Endothelial cell of umbilical vein (primary cell): Measurements from ENCODE around the gene CREG1. TPM values are rescaled to one million over a fixed set of nuclear protein-coding genes. Genes with fewer than 3 reads are reported as not detected.

Source experiments
- BruUV-seq: library from RNA; stranded (reverse); fragments of 400-500 nt; replicated peaks from 2 replicates; lab custom pipeline; 2021; lab: Mats Ljungman, UMichigan
- CTCF ChIA-PET: fragments of 300-600, 350-600 bp; sonication (Branson Sonifier 250); formaldehyde crosslinking; loops from one replicate; lab custom pipeline; 2021; ENCODE audit warnings: antibody characterized with exemption, inconsistent platforms; lab: Charles Lee
- POLR2A ChIA-PET: fragments of 300-600, 350-600 bp; sonication (Branson Sonifier 250); formaldehyde crosslinking; loops from one replicate; lab custom pipeline; 2021; ENCODE audit warnings: antibody characterized with exemption, inconsistent platforms; lab: Charles Lee
- DNase-seq: peaks from one replicate; pipeline ENCODE4 v3.0.0-alpha.2; 2011; ENCODE audit warnings: low read depth, low spot score
- FAIRE-seq: peaks from 2 replicates; lab custom pipeline; 2011; peaks lifted over from hg19 to GRCh38; lab: Jason Lieb, UNC
- H2AFZ ChIP-seq: 2 replicates; pipeline ENCODE4 v1.6.0; 2012; ENCODE audit warnings: low read depth, low read length, control low read depth, inconsistent platforms
- H3K27ac ChIP-seq: 2 replicates; pipeline ENCODE4 v1.5.1; 2011; ENCODE audit warnings: low read depth, mild to moderate bottlenecking, control low read depth, low read length, moderate library complexity; ENCODE audit not compliant: insufficient read depth
- H3K27me3 ChIP-seq, 2 experiments: 2 replicates each; pipeline versions ENCODE4 v1.6.0 to v1.6.1; 2011; ENCODE audit warnings: low read length in 2 of 2, mixed read lengths in 1 of 2; ENCODE audit not compliant: control insufficient read depth in 2 of 2, insufficient read depth in 2 of 2
- H3K36me3 ChIP-seq, 2 experiments: 2 replicates in 1 of 2; 3 replicates in 1 of 2; pipeline ENCODE4 v1.5.1; 2011; ENCODE audit warnings: low read length in 2 of 2, mild to moderate bottlenecking in 1 of 2, moderate library complexity in 1 of 2; ENCODE audit not compliant: control insufficient read depth in 2 of 2, insufficient read depth in 2 of 2; ENCODE audit errors: extremely low read depth in 1 of 2
- H3K4me1 ChIP-seq: 3 replicates; pipeline ENCODE4 v1.5.1; 2011; ENCODE audit warnings: mild to moderate bottlenecking, low read length; ENCODE audit not compliant: control insufficient read depth, insufficient read depth; ENCODE audit errors: extremely low read depth
- H3K4me2 ChIP-seq: 2 replicates; pipeline ENCODE4 v1.6.1; 2011; ENCODE audit warnings: low read length, control low read depth, mixed read lengths; ENCODE audit not compliant: insufficient read depth
- H3K4me3 ChIP-seq, 3 experiments: fragments of 200-600 bp in 1 of 3; sonication (generic), shearing (Covaris generic) in 1 of 3; replicated peaks in 1 of 3; 2 replicates each; pipeline ENCODE4 v1.5.1; 2011 to 2016; ENCODE audit warnings: control low read depth in 3 of 3, low read length in 3 of 3, mild to moderate bottlenecking in 2 of 3, inconsistent platforms in 1 of 3, low read depth in 1 of 3, moderate library complexity in 1 of 3; ENCODE audit not compliant: insufficient read depth in 1 of 3
- H3K79me2 ChIP-seq: 2 replicates; pipeline ENCODE4 v1.6.0; 2012; ENCODE audit warnings: low read length, inconsistent platforms; ENCODE audit not compliant: control insufficient read depth, insufficient read depth
- H3K9ac ChIP-seq: replicated peaks from 2 replicates; pipeline ENCODE3; 2011; ENCODE audit warnings: low read length, control low read depth; ENCODE audit not compliant: insufficient read depth; ENCODE audit errors: extremely low read depth
- H3K9me1 ChIP-seq: replicated peaks from 3 replicates; pipeline ENCODE4 v1.6.0; 2011; ENCODE audit warnings: mild to moderate bottlenecking, low read length; ENCODE audit not compliant: control insufficient read depth, insufficient read depth; ENCODE audit errors: extremely low read depth
- H3K9me3 ChIP-seq: replicated peaks from 2 replicates; pipeline ENCODE4 v1.5.1; 2012; ENCODE audit warnings: low read length, inconsistent platforms; ENCODE audit not compliant: control insufficient read depth, insufficient read depth
- H4K20me1 ChIP-seq: replicated peaks from 2 replicates; pipeline ENCODE3; 2011; ENCODE audit warnings: mild to moderate bottlenecking, low read length; ENCODE audit not compliant: control insufficient read depth, insufficient read depth; ENCODE audit errors: extremely low read depth
- EZH2 ChIP-seq: IDR thresholded peaks from 2 replicates; pipeline ENCODE4 v1.6.1; 2012; ENCODE audit warnings: borderline replicate concordance, low read depth, mild to moderate bottlenecking, moderate library complexity, low read length, inconsistent platforms; ENCODE audit not compliant: severe bottlenecking
- FOS ChIP-seq: IDR thresholded peaks from 2 replicates; pipeline ENCODE4 v1.6.1; 2011; ENCODE audit warnings: mild to moderate bottlenecking, low read length, moderate library complexity, borderline replicate concordance; ENCODE audit not compliant: insufficient read depth
- GATA2 ChIP-seq: IDR thresholded peaks from 2 replicates; pipeline ENCODE4 v1.7.0; 2011; ENCODE audit warnings: low read depth, mild to moderate bottlenecking, moderate library complexity, mixed read lengths, low read length; ENCODE audit not compliant: insufficient read length, insufficient read depth
- JUN ChIP-seq: IDR thresholded peaks from 2 replicates; pipeline ENCODE4 v1.6.1; 2011; ENCODE audit warnings: borderline replicate concordance, low read depth; ENCODE audit not compliant: insufficient read length, insufficient read depth
- MYC ChIP-seq: IDR thresholded peaks from one replicate; pipeline ENCODE4 v1.6.1; 2011; ENCODE audit warnings: mild to moderate bottlenecking, low read depth, low read length
- POLR2A ChIP-seq: IDR thresholded peaks from 2 replicates; pipeline ENCODE4 v1.6.1; 2012; ENCODE audit warnings: low read depth, mild to moderate bottlenecking, control low read depth, low read length
- POLR2AphosphoS5 ChIP-seq: IDR thresholded peaks from 2 replicates; pipeline ENCODE4 v1.6.1; 2012; ENCODE audit warnings: low read depth, mild to moderate bottlenecking, control low read depth, low read length, moderate library complexity; ENCODE audit not compliant: insufficient read depth
- dilution Hi-C: fragments of 300-500 bp; cut with MboI; formaldehyde crosslinking; loops from one replicate; pipeline ENCODE4 v1.15.0; 2019; ENCODE audit warnings: low sequenced_read_pairs; ENCODE audit not compliant: extremely low pct_ligation_motif_present
- intact Hi-C: fragments of 100-400 bp; cut with micrococcal nuclease; formaldehyde crosslinking; loops from one replicate; pipeline ENCODE4 v1.10.0; 2022
- polyA plus RNA-seq, 4 experiments: library from polyadenylated mRNA; depleted of rRNA in 3 of 4; stranded (reverse) in 3 of 4; unstranded in 1 of 4; fragments of >200 nt; gene quantifications; 2 replicates each; pipeline versions ENCODE4 v1.2.1 to v1.2.3, GENCODE V29; 2011 to 2012; ENCODE audit warnings: missing spikeins in 1 of 4
- total RNA-seq: library from RNA; stranded (reverse); gene quantifications from 2 replicates; pipeline ENCODE4 v1.2.3, GENCODE V29; 2021
- TF ChIP-seq, protein P1 (sequence below), 2 donors: IDR thresholded peaks; 1 replicate in 1 of 2; 2 replicates in 1 of 2; pipeline ENCODE4 v1.5.1; 2011; ENCODE audit warnings: low read length in 2 of 2, mild to moderate bottlenecking in 2 of 2, moderate library complexity in 2 of 2, control low read depth in 1 of 2, inconsistent platforms in 1 of 2, low read depth in 1 of 2; ENCODE audit not compliant: insufficient read depth in 1 of 2; ENCODE audit errors: extremely low read depth in 1 of 2
- TF ChIP-seq, protein P2 (sequence below): IDR thresholded peaks from 2 replicates; pipeline ENCODE4 v1.6.1; 2011; ENCODE audit not compliant: insufficient read depth, insufficient read length

The CREG1 gene
- total and polyA plus RNA-seq, 2 donors (not counting 3 experiments of a cell fraction or from before 2014, with no cell fraction given) = 10.3 to 15.8 TPM

DNA sequence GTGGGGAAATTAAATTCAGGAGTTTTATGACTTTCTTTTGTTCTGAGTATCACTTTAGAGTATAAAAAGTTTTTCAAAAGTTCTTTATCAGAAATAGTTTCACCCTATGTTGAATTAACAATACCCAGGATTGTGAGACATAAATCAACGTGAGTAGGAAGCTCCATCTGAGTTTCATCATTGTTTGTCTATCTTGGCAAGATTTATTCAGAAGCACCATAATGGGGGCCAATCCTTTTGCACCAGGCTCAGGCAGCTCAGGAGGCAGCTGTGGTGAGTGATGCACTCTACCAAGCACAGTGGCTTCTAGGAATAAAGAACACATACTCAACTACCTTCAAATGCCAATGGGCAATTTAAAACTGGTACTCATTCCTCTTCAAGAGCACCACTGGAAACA is 12.0 kb downstream of the CREG1 start:
- Histone ChIP-seq H3K36me3 (no peaks in the 10 kb centered on the region), H3K9me3 (no peaks in the 10 kb centered on the region), H3K4me1 (no peaks in the 10 kb centered on the region), H3K4me2 (no peak overlapping the region), H2AFZ (no peak overlapping the region), H3K27ac (no peak overlapping the region), H3K27me3 (no peaks in the 10 kb centered on the region), H3K9ac (no peak overlapping the region), H3K4me3 (no peak overlapping the region), H4K20me1 (no peaks in the 10 kb centered on the region), H3K9me1 (no peaks in the 10 kb centered on the region), H3K79me2 (no peaks in the 10 kb centered on the region)
- dilution Hi-C loops = no loop called here
- FAIRE-seq (no peak), DNase-seq (no peak)
- ChIA-PET POLR2A (no interaction called here), CTCF (interaction anchor here (0.7 to 3.7 kb wide), 9 partner anchors 9 to 482 kb away, joined by 3 to 28 read pairs (median 5); no protein-coding TSS in a partner anchor)
- intact Hi-C loops = no loop called here
- TF ChIP-seq, protein P1, sequence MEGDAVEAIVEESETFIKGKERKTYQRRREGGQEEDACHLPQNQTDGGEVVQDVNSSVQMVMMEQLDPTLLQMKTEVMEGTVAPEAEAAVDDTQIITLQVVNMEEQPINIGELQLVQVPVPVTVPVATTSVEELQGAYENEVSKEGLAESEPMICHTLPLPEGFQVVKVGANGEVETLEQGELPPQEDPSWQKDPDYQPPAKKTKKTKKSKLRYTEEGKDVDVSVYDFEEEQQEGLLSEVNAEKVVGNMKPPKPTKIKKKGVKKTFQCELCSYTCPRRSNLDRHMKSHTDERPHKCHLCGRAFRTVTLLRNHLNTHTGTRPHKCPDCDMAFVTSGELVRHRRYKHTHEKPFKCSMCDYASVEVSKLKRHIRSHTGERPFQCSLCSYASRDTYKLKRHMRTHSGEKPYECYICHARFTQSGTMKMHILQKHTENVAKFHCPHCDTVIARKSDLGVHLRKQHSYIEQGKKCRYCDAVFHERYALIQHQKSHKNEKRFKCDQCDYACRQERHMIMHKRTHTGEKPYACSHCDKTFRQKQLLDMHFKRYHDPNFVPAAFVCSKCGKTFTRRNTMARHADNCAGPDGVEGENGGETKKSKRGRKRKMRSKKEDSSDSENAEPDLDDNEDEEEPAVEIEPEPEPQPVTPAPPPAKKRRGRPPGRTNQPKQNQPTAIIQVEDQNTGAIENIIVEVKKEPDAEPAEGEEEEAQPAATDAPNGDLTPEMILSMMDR (IDR thresholded peaks at IDR 0.05; ENCODE audit: extremely low read depth in 1 of 2, insufficient read depth in 1 of 2, low read depth in 1 of 2, low read length in 2 of 2) = no peak
- TF ChIP-seq, protein P2, sequence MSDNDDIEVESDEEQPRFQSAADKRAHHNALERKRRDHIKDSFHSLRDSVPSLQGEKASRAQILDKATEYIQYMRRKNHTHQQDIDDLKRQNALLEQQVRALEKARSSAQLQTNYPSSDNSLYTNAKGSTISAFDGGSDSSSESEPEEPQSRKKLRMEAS = no peak
- TF ChIP-seq FOS = no peak
- no peak for TF ChIP-seq EZH2
- no peak for TF ChIP-seq GATA2
- TF ChIP-seq JUN = no peak
- TF ChIP-seq MYC = no peak
- TF ChIP-seq POLR2A = no peak
- no peak for TF ChIP-seq POLR2AphosphoS5
- BruUV-seq = no TSS peak
